Measurements from ENCODE around the gene CAPZB. TPM values are rescaled to one million over a fixed set of nuclear protein-coding genes. Genes with fewer than 3 reads are reported as not detected.

The CAPZB gene
- total RNA-seq, 1 experiment from 2014 or later: 491 TPM

DNA sequence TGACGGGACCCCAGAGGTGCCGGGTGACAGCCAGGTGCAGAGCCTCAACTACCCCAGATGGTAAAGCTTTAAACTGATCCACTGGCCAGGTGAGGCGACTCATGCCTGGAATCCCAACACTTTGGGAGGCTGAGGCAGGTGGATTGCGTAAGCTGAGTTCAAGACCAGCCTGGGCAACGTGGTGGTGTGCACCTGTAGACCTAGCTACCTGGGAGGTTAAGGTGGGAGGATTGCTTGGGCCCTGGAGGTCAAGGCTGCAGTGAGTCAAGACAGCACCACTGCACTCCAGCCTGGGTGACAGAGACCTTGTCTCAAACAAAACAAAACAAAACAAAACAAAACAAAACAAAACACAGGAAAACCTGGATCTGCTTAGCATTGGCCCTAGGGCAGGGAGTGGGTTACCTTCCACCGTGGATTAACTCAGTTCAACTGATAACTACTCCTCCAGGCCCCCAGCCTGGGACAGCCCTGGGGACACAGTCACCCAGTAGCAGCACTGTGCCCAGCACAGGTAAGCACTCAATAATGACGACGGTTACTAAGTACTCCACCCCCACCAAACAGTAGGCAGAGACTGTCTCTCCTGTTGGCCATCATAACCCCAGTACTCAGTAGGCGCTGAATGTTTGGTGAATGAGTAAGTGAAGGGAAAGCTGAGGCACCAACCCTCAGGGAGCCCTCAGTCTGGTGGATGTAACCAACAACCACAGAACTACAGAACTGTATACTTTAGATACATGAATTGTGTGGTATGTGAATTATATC lies 151.6 kb downstream of the CAPZB start:
- H3K4me1 ChIP-seq (ENCODE audit: control insufficient read depth, insufficient read depth, low read length): no peaks in the 10 kb centered on the region; the same call in 1 of the 2 replicates
- ChIA-PET CTCF (no interaction called here), POLR2A (interaction anchor here (0.6 kb wide), 1 partner anchor 133 kb away, joined by 7 read pairs; no protein-coding TSS in a partner anchor)
- no peak for DNase-seq (ENCODE audit: low read depth, low spot score)
- peak; percentile 19; the same call in 1 of the 2 replicates for ATAC-seq
- H3K36me3 ChIP-seq (ENCODE audit: control insufficient read depth, insufficient read depth, low read length): no peaks in the 10 kb centered on the region
- H3K27me3 ChIP-seq (ENCODE audit: control insufficient read depth, insufficient read depth, low read length): no peaks in the 10 kb centered on the region
- no peak overlapping the region for H3K4me3 ChIP-seq (ENCODE audit: low read depth in 2 of 2, low read length in 2 of 2)
- H3K27ac ChIP-seq (ENCODE audit: low read length): no peak overlapping the region
- TF ChIP-seq, protein P1, sequence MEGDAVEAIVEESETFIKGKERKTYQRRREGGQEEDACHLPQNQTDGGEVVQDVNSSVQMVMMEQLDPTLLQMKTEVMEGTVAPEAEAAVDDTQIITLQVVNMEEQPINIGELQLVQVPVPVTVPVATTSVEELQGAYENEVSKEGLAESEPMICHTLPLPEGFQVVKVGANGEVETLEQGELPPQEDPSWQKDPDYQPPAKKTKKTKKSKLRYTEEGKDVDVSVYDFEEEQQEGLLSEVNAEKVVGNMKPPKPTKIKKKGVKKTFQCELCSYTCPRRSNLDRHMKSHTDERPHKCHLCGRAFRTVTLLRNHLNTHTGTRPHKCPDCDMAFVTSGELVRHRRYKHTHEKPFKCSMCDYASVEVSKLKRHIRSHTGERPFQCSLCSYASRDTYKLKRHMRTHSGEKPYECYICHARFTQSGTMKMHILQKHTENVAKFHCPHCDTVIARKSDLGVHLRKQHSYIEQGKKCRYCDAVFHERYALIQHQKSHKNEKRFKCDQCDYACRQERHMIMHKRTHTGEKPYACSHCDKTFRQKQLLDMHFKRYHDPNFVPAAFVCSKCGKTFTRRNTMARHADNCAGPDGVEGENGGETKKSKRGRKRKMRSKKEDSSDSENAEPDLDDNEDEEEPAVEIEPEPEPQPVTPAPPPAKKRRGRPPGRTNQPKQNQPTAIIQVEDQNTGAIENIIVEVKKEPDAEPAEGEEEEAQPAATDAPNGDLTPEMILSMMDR (IDR thresholded peaks at IDR 0.05): no peak
- TF ChIP-seq POLR2AphosphoS5 (IDR thresholded peaks at IDR 0.05; ENCODE audit: low read depth, low read length) (no peak), TCF7L2 (IDR thresholded peaks at IDR 0.05; ENCODE audit: low read depth, low read length) (no peak), SIN3A (IDR thresholded peaks at IDR 0.05; ENCODE audit: borderline replicate concordance, insufficient read depth, low read depth, low read length) (no peak)
- TF ChIP-seq, protein P2, sequence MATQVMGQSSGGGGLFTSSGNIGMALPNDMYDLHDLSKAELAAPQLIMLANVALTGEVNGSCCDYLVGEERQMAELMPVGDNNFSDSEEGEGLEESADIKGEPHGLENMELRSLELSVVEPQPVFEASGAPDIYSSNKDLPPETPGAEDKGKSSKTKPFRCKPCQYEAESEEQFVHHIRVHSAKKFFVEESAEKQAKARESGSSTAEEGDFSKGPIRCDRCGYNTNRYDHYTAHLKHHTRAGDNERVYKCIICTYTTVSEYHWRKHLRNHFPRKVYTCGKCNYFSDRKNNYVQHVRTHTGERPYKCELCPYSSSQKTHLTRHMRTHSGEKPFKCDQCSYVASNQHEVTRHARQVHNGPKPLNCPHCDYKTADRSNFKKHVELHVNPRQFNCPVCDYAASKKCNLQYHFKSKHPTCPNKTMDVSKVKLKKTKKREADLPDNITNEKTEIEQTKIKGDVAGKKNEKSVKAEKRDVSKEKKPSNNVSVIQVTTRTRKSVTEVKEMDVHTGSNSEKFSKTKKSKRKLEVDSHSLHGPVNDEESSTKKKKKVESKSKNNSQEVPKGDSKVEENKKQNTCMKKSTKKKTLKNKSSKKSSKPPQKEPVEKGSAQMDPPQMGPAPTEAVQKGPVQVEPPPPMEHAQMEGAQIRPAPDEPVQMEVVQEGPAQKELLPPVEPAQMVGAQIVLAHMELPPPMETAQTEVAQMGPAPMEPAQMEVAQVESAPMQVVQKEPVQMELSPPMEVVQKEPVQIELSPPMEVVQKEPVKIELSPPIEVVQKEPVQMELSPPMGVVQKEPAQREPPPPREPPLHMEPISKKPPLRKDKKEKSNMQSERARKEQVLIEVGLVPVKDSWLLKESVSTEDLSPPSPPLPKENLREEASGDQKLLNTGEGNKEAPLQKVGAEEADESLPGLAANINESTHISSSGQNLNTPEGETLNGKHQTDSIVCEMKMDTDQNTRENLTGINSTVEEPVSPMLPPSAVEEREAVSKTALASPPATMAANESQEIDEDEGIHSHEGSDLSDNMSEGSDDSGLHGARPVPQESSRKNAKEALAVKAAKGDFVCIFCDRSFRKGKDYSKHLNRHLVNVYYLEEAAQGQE (IDR thresholded peaks at IDR 0.05; ENCODE audit: insufficient read depth in 1 of 2, low read depth in 2 of 2, low read length in 1 of 2): no peak
- intact Hi-C loops (cut with micrococcal nuclease; ENCODE audit: unreplicated experiment): no loop called here
- no TSS peak for BruUV-seq (replicated peaks)
- no peaks in the 10 kb centered on the region for H3K9me3 ChIP-seq (ENCODE audit: control insufficient read depth, insufficient read depth, low read depth, low read length)
- in situ Hi-C loops (cut with HindIII; ENCODE audit: low pct_unique_long_range_greater_than_20kb, low sequenced_read_pairs): no loop called here

DNA sequence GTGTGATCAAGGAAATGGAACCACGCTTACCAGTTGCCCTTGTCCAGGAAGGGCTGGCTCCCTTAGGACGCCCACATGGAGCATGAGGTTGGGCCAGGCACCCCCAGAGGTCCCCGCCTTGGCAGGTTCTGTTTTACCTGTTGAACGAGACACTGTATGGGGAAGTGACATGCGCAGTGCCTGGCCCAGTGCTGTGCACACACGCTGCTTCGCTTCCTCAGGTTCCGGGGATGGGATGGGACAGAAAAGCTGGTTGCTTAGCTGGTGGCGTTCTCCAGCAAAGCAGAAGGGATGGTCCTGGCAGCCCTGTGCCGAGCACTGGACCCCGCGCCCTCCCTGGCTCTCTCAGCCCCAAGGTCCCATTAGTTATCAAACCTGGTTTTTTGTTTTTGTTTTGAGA lies 152.5 kb downstream of the CAPZB start:
- H3K27me3 ChIP-seq (ENCODE audit: control insufficient read depth, insufficient read depth, low read length): no peaks in the 10 kb centered on the region
- H3K4me3 ChIP-seq (ENCODE audit: low read depth in 2 of 2, low read length in 2 of 2): no peak overlapping the region
- no TSS peak for BruUV-seq (replicated peaks)
- no peak for DNase-seq (ENCODE audit: low read depth, low spot score)
- H3K4me1 ChIP-seq (ENCODE audit: control insufficient read depth, insufficient read depth, low read length): no peaks in the 10 kb centered on the region; the same call in 1 of the 2 replicates
- ATAC-seq: no peak
- TF ChIP-seq SIN3A (IDR thresholded peaks at IDR 0.05; ENCODE audit: borderline replicate concordance, insufficient read depth, low read depth, low read length) (no peak), POLR2AphosphoS5 (IDR thresholded peaks at IDR 0.05; ENCODE audit: low read depth, low read length) (no peak), TCF7L2 (IDR thresholded peaks at IDR 0.05; ENCODE audit: low read depth, low read length) (no peak)
- TF ChIP-seq, protein P1 (IDR thresholded peaks at IDR 0.05): no peak
- TF ChIP-seq, protein P2 (IDR thresholded peaks at IDR 0.05; ENCODE audit: insufficient read depth in 1 of 2, low read depth in 2 of 2, low read length in 1 of 2): no peak
- H3K27ac ChIP-seq (ENCODE audit: low read length): no peak overlapping the region
- intact Hi-C loops (cut with micrococcal nuclease; ENCODE audit: unreplicated experiment): no loop called here
- no peaks in the 10 kb centered on the region for H3K36me3 ChIP-seq (ENCODE audit: control insufficient read depth, insufficient read depth, low read length)
- no peaks in the 10 kb centered on the region for H3K9me3 ChIP-seq (ENCODE audit: control insufficient read depth, insufficient read depth, low read depth, low read length)
- in situ Hi-C loops (cut with HindIII; ENCODE audit: low pct_unique_long_range_greater_than_20kb, low sequenced_read_pairs): no loop called here
- ChIA-PET POLR2A (no interaction called here), CTCF (no interaction called here)
